PC-3 (cell line): ENCODE data around the gene COL4A6.

ENCODE experiments used
- CTCF ChIP-seq: fragments of 300-600 bp; sonication (generic); conservative IDR thresholded peaks from 2 replicates; pipeline ENCODE4 v1.5.1; 2017; ENCODE audit warnings: antibody characterized with exemption, low read depth, mild to moderate bottlenecking, low read length
- EZH2phosphoT487 ChIP-seq: fragments of 300-600 bp; sonication (generic); IDR thresholded peaks from 2 replicates; pipeline ENCODE4 v1.6.1; 2018; ENCODE audit warnings: mild to moderate bottlenecking, antibody characterized with exemption, low read length, borderline replicate concordance

GRCh38 chrX:108171671-108172070 is 266.6 kb downstream of the COL4A6 start:
- TF ChIP-seq CTCF = no peak
- TF ChIP-seq EZH2phosphoT487 = no peak
